Midbrain (tissue), 1 donor: ENCODE measurements around the gene KRTAP5-10.
"Not testable (repeated sequence)": the region's sequence is repeated elsewhere in the genome, so short reads cannot be mapped to it uniquely, and the experiment has no call there.

Experiments used
- DNase-seq: peaks from one replicate; lab custom pipeline; 2025; lab: John Stamatoyannopoulos, UW

The KRTAP5-10 gene

GRCh38 chr11:71611218-71611910 is 46.0 kb downstream of the KRTAP5-10 start:
- DNase-seq: not testable (repeated sequence)

DNA sequence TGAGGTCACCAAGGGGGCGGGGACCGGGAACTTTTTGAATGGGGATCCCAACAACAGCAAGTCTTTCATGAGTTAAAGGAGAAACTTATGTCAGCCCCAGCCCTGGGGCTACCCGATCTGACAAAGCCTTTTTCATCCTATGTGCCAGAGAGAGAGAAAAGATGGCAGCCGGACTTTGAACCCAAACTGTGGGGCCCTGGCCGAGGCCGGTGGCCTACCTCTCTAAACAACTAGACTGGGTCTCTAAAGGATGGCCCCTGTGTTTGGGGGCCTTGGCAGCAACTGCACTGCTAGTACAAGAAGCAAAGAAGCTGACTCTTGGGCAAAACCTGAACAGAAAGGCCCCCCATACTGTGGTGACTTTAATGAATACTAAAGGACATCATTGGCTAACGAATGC is 48.6 kb downstream of the KRTAP5-10 start:
- not testable (repeated sequence) for DNase-seq

DNA sequence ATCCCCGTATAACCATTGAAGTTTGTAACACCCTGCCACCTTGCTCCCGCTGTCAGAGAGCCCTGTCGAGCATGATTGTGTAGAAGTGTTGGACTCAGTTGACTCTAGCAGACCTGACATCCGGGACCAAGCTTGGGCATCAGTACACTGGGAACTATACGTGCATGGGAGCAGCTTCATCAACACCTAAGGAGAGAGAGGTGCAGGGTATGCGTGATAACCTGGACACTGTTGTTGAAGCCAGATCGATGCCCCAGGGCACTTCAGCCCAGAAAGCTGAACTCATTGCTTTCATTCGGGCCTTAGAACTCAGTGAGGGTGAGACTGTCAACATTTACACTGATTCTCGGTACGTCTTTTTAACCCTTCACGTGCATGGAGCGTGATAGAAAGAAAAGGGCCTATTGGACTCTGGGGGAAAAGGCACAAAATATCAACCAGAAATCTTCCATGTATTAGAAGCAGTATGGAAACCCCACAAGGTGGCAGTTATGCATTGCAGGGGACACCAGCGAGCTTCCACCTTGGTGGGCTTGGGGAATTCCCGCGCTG is 49.1 kb downstream of the KRTAP5-10 start:
- not testable (repeated sequence) for DNase-seq

DNA sequence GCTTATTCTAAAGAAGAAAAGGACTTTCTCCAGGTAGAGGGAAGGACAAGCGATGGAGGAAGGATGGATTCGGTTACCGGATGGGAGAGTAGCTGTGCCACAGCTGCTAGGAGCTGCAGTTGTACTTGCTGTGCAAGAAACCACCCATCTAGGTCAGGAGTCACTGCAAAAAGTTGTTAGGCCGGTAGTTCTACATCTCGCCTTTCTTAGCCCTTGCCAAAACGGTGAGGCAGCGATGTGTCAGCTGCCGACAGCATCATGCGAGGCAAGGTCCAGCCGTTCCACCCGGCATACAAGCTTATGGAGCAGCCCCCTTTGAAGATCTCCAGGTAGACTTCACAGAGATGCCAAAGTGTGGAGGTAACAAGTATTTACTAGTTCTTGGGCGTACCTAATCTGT is 49.6 kb downstream of the KRTAP5-10 start:
- not testable (repeated sequence) for DNase-seq
